Thymus (tissue), 11 donors: Measurements from ENCODE around the gene RPGRIP1L. TPM values are rescaled to one million over a fixed set of nuclear protein-coding genes. Genes with fewer than 3 reads are reported as not detected.

Experiments
- DNase-seq, 9 donors: peaks; one replicate each; pipeline ENCODE4 v3.0.0-alpha.2; 2013; ENCODE audit warnings: low spot score in 9 of 9, low read depth in 6 of 9, missing footprints in 1 of 9
- H3K27ac ChIP-seq, 2 donors: one replicate each; pipeline ENCODE4 v1.5.1; 2013; ENCODE audit warnings: control low read depth in 1 of 2, low read depth in 1 of 2, low read length in 1 of 2, mild to moderate bottlenecking in 1 of 2, moderate library complexity in 1 of 2
- H3K27me3 ChIP-seq, 2 donors: one replicate each; pipeline ENCODE4 v1.5.1; 2013; ENCODE audit warnings: low read length in 1 of 2; ENCODE audit not compliant: control insufficient read depth in 2 of 2, insufficient read depth in 1 of 2
- H3K36me3 ChIP-seq, 2 donors: one replicate each; pipeline ENCODE4 v1.5.1; 2013; ENCODE audit warnings: low read length in 1 of 2, mild to moderate bottlenecking in 1 of 2, moderate library complexity in 1 of 2; ENCODE audit not compliant: control insufficient read depth in 2 of 2, insufficient read depth in 2 of 2
- H3K4me1 ChIP-seq, 2 donors: one replicate each; pipeline ENCODE4 v1.5.1; 2013; ENCODE audit warnings: low read length in 2 of 2; ENCODE audit not compliant: control insufficient read depth in 2 of 2, insufficient read depth in 2 of 2
- H3K4me3 ChIP-seq, 2 donors: one replicate each; pipeline ENCODE4 v1.5.1; 2013; ENCODE audit warnings: low read length in 2 of 2, control low read depth in 1 of 2, mild to moderate bottlenecking in 1 of 2
- H3K9me3 ChIP-seq, 2 donors: one replicate each; pipeline ENCODE4 v1.5.1; 2013; ENCODE audit warnings: low read length in 1 of 2, mild to moderate bottlenecking in 1 of 2; ENCODE audit not compliant: control insufficient read depth in 2 of 2, insufficient read depth in 1 of 2
- WGBS: extraction: QIAGEN DNeasy Blood & Tissue Kit; methylation state at CpG from one replicate; pipeline ENCODE4 v1.1.7; 2013; 5-methylcytosine and 5-hydroxymethylcytosine counted together
- polyA plus RNA-seq: library from polyadenylated mRNA; stranded (reverse); fragments of 200-250 nt; gene quantifications from one replicate; pipeline ENCODE4 v1.2.3, GENCODE V29; 2013
- total RNA-seq: library from RNA; stranded (reverse); fragments of 120-200 nt; gene quantifications from one replicate; pipeline ENCODE4 v1.2.4, GENCODE V29; 2013
- donor health status: healthy.

RPGRIP1L gene
- total and polyA plus RNA-seq, 2 donors = 1.8 to 4.6 TPM

DNA sequence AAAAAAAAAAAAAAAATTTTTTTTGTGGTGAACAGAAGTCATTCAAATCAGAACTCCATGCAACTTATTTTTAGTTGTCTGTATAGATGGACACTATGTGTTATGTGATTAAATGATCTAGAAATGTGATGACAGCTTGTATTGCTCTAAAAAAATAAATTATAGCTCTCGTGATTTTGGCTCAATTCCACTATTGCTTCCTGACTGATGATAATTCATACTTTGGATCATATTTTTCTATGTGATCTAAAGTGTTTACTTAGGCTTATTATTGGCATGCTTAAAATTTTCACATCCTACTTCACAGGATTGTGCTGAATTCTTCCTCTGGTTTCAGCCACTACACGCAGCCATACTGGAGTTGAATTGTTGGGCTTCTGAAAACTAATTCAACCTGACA lies 76.8 kb downstream of the RPGRIP1L start:
- no peaks in the 10 kb centered on the region for H3K9me3 ChIP-seq
- 94% methylated on average over 2 of the region's 2 CpGs for WGBS
- H3K4me1 ChIP-seq = no peaks in the 10 kb centered on the region
- H3K36me3 ChIP-seq = no peaks in the 10 kb centered on the region
- DNase-seq = no peak
- H3K4me3 ChIP-seq = no peak overlapping the region
- H3K27me3 ChIP-seq = no peaks in the 10 kb centered on the region
- H3K27ac ChIP-seq = no peak overlapping the region

- DNase-seq = no peak
- no peaks in the 10 kb centered on the region for H3K4me1 ChIP-seq
- H3K27me3 ChIP-seq = no peaks in the 10 kb centered on the region
- no peak overlapping the region for H3K27ac ChIP-seq
- WGBS = 98% methylated on average over 4 of the region's 4 CpGs
- no peak overlapping the region for H3K4me3 ChIP-seq
- H3K9me3 ChIP-seq = no peaks in the 10 kb centered on the region
- H3K36me3 ChIP-seq = no peaks in the 10 kb centered on the region
Measured at GRCh38 chr16:53626161-53626560, 77.5 kb downstream of the RPGRIP1L start.

- Histone ChIP-seq H3K27me3 (no peaks in the 10 kb centered on the region), H3K4me3 (no peak overlapping the region), H3K4me1 (no peaks in the 10 kb centered on the region), H3K27ac (no peak overlapping the region), H3K9me3 (no peaks in the 10 kb centered on the region), H3K36me3 (no peaks in the 10 kb centered on the region)
- WGBS = 98% methylated on average over 29 of the region's 29 CpGs
- no peak for DNase-seq
Measured at GRCh38 chr16:53625221-53625620, 78.4 kb downstream of the RPGRIP1L start.

GRCh38 chr16:53622315-53622714 lies 81.3 kb downstream of the RPGRIP1L start:
- no peaks in the 10 kb centered on the region for H3K36me3 ChIP-seq
- H3K9me3 ChIP-seq = no peaks in the 10 kb centered on the region
- H3K27me3 ChIP-seq = no peaks in the 10 kb centered on the region
- WGBS = over 99% methylated on average over 6 of the region's 6 CpGs
- no peak overlapping the region for H3K4me3 ChIP-seq
- H3K27ac ChIP-seq = no peak overlapping the region
- no peaks in the 10 kb centered on the region for H3K4me1 ChIP-seq
- DNase-seq = no peak

- H3K9me3 ChIP-seq = no peaks in the 10 kb centered on the region
- no peak overlapping the region for H3K4me3 ChIP-seq
- DNase-seq = no peak
- no peak overlapping the region for H3K27ac ChIP-seq
- no peaks in the 10 kb centered on the region for H3K4me1 ChIP-seq
- H3K36me3 ChIP-seq = no peaks in the 10 kb centered on the region
- H3K27me3 ChIP-seq = no peaks in the 10 kb centered on the region
- 97% methylated on average over 5 of the region's 5 CpGs for WGBS
Measured at GRCh38 chr16:53620476-53620875, 83.2 kb downstream of the RPGRIP1L start.

- 96% methylated on average over 3 of the region's 3 CpGs for WGBS
- H3K4me1 ChIP-seq = no peaks in the 10 kb centered on the region
- DNase-seq = no peak
Measured at GRCh38 chr16:53619235-53619634, 84.4 kb downstream of the RPGRIP1L start.

DNA sequence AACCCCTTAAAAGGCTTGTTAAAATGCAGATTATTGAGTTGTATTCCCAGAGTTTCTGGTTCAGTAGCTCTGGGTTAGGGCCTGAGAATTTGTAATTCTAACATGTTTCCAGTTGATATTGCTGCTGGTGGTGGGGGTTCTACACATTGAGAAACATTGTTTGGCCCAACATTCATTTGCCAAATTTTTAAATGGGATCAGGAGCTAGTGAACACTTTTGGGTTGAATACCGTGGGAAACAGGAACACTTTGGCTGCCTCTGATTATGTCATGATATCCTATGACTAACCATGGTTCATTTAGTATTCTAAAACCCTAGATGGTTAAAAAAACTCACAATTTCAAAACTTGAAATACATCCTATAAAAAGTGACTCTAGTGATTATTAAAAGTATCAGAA lies 89.3 kb downstream of the RPGRIP1L start:
- H3K27ac ChIP-seq = no peak overlapping the region
- no peaks in the 10 kb centered on the region for H3K4me1 ChIP-seq
- DNase-seq = no peak
- H3K36me3 ChIP-seq = no peaks in the 10 kb centered on the region
- H3K4me3 ChIP-seq = no peak overlapping the region
- WGBS = 95% methylated on average over 1 of the region's 1 CpG
- H3K9me3 ChIP-seq = no peaks in the 10 kb centered on the region
- no peaks in the 10 kb centered on the region for H3K27me3 ChIP-seq

More at GRCh38 chr16:53619235-53619634, 84.4 kb downstream of the RPGRIP1L start:
- Histone ChIP-seq H3K27ac (no peak overlapping the region), H3K36me3 (no peaks in the 10 kb centered on the region), H3K27me3 (no peaks in the 10 kb centered on the region), H3K9me3 (no peaks in the 10 kb centered on the region), H3K4me3 (no peak overlapping the region)

- H3K27ac ChIP-seq = no peak overlapping the region
Measured at GRCh38 chr16:53612003-53612402, 91.7 kb downstream of the RPGRIP1L start.

GRCh38 chr16:53611179-53611696 lies 92.4 kb downstream of the RPGRIP1L start:
- no peak overlapping the region for H3K27ac ChIP-seq
- 89% methylated on average over 6 of the region's 6 CpGs for WGBS
- no peak for DNase-seq
- H3K4me3 ChIP-seq = no peak overlapping the region
- H3K27me3 ChIP-seq = no peaks in the 10 kb centered on the region
- no peaks in the 10 kb centered on the region for H3K9me3 ChIP-seq
- H3K4me1 ChIP-seq = no peaks in the 10 kb centered on the region
- H3K36me3 ChIP-seq = no peaks in the 10 kb centered on the region

More at GRCh38 chr16:53612003-53612402, 91.7 kb downstream of the RPGRIP1L start:
- Histone ChIP-seq H3K4me1 (no peaks in the 10 kb centered on the region), H3K4me3 (no peak overlapping the region), H3K9me3 (no peaks in the 10 kb centered on the region), H3K36me3 (no peaks in the 10 kb centered on the region), H3K27me3 (no peaks in the 10 kb centered on the region)
- no peak for DNase-seq
- 98% methylated on average over 3 of the region's 3 CpGs for WGBS

DNA sequence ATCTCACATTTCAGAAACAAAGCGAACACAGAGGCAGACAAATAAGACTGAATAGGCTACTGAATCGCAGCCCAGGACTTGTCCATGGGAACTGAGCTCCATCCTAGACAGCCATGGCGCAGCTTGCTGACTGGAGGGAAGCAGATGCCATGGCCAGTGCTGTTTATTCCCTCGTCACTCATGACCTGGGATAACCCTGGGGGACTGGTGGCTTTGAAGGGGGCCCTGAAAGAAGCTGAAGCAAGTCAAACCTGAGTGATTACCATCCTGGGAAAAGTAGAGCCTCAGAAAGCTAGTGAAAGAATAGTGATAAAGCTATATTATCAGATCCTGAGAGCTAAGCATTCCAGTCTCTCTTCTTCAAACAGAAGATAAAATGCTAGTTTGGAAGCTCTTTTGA lies 94.1 kb downstream of the RPGRIP1L start:
- H3K4me3 ChIP-seq = no peak overlapping the region
- no peaks in the 10 kb centered on the region for H3K27me3 ChIP-seq
- no peaks in the 10 kb centered on the region for H3K36me3 ChIP-seq
- no peaks in the 10 kb centered on the region for H3K4me1 ChIP-seq
- 97% methylated on average over 4 of the region's 4 CpGs for WGBS
- no peak for DNase-seq
- H3K9me3 ChIP-seq = no peaks in the 10 kb centered on the region
- H3K27ac ChIP-seq = no peak overlapping the region
